Cardiac muscle cell (in vitro differentiated cells and primary cell): Measurements from ENCODE around the gene B9D2. TPM values are rescaled to one million over a fixed set of nuclear protein-coding genes. Genes with fewer than 3 reads are reported as not detected.

Experiments
- DNase-seq, 2 donors: peaks; one replicate each; pipeline versions ENCODE4 v3.0.0 to v3.0.0-alpha.2; 2010 to 2017; ENCODE audit warnings: low read depth in 1 of 2, low spot score in 1 of 2
- H3K27ac ChIP-seq: fragments of 200-600 bp; sonication (generic); 2 replicates; pipeline ENCODE4 v1.5.1; 2016
- H3K27me3 ChIP-seq: fragments of 200-600 bp; sonication (generic); 2 replicates; pipeline ENCODE4 v1.6.0; 2016; ENCODE audit warnings: control low read depth
- H3K36me3 ChIP-seq: fragments of 200-600 bp; sonication (generic); 2 replicates; pipeline ENCODE4 v1.5.1; 2016; ENCODE audit warnings: control low read depth
- H3K4me1 ChIP-seq: fragments of 200-600 bp; sonication (generic); 2 replicates; pipeline ENCODE4 v1.8.1; 2017; ENCODE audit warnings: low read depth, mild to moderate bottlenecking, mixed run types
- H3K4me3 ChIP-seq: fragments of 200-600 bp; sonication (generic); 2 replicates; pipeline ENCODE4 v1.5.1; 2016; ENCODE audit warnings: mild to moderate bottlenecking
- H3K9me3 ChIP-seq: fragments of 200-600 bp; sonication (generic); 2 replicates; pipeline ENCODE4 v1.5.1; 2017; ENCODE audit warnings: low read depth, mild to moderate bottlenecking, control low read depth
- polyA plus RNA-seq: library from polyadenylated mRNA; unstranded; fragments of >200 nt; fragmentation: Nextera tagmentation; extraction: Ambion mirVana; gene quantifications from 2 replicates; pipeline ENCODE4 v1.2.1, GENCODE V29; 2016
- total RNA-seq: library from RNA; depleted of rRNA; stranded (reverse); fragments of >200 nt; gene quantifications from 2 replicates; pipeline ENCODE4 v1.2.3, GENCODE V29; 2016
- TF ChIP-seq, protein P1 (sequence below): IDR thresholded peaks from 2 replicates; pipeline ENCODE4 v1.5.1; 2012; ENCODE audit warnings: low read depth, mild to moderate bottlenecking, low read length

Gene B9D2
- total and polyA plus RNA-seq, 2 experiments from 2014 or later: 5.3 to 10.8 TPM

DNA sequence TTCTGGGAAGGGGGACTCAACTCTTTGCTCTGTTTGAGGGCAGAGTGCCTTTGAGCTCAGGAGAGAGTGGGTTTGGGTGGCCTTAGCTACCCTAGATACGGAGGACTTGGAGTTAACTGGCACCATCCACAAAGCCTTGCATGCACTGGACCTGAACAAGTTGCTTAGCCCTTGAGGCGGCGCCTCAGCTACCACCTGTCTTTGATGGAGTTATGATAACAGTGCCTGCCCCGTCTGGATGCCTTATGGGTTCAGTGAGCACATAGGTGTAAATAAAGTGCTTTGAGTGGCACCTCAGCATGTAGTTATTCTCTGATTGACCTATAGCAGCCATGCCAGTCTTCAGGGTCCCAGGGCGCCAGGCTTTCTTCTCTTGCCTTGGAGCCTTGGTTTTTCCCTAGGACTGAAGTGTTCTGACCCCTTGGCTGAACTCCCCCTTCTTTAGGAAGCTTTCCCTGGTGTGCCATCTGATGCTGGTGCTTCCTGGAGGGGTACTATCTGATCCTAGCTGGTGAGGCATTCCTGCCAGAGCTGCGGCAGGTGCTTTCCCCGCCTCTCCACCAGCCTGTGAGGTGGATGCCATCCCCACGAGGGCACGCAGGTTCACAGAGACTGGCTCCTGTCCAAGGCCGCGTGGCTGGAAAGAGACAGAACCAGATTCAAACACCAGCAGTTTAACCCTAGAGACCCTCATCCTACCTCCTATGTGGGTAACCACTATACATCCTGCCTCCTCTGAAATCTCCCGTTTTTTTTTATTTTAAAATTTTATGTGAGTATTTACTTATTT is 39.4 kb upstream of the B9D2 start:
- no peak for DNase-seq
- Histone ChIP-seq H3K4me3 (no peak overlapping the region), H3K9me3 (no peaks in the 10 kb centered on the region), H3K27me3 (no peaks in the 10 kb centered on the region), H3K36me3 (no peaks in the 10 kb centered on the region), H3K27ac (no peak overlapping the region), H3K4me1 (peaks cover 5% of the 10 kb centered on the region)
- TF ChIP-seq, protein P1, sequence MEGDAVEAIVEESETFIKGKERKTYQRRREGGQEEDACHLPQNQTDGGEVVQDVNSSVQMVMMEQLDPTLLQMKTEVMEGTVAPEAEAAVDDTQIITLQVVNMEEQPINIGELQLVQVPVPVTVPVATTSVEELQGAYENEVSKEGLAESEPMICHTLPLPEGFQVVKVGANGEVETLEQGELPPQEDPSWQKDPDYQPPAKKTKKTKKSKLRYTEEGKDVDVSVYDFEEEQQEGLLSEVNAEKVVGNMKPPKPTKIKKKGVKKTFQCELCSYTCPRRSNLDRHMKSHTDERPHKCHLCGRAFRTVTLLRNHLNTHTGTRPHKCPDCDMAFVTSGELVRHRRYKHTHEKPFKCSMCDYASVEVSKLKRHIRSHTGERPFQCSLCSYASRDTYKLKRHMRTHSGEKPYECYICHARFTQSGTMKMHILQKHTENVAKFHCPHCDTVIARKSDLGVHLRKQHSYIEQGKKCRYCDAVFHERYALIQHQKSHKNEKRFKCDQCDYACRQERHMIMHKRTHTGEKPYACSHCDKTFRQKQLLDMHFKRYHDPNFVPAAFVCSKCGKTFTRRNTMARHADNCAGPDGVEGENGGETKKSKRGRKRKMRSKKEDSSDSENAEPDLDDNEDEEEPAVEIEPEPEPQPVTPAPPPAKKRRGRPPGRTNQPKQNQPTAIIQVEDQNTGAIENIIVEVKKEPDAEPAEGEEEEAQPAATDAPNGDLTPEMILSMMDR: no peak

DNA sequence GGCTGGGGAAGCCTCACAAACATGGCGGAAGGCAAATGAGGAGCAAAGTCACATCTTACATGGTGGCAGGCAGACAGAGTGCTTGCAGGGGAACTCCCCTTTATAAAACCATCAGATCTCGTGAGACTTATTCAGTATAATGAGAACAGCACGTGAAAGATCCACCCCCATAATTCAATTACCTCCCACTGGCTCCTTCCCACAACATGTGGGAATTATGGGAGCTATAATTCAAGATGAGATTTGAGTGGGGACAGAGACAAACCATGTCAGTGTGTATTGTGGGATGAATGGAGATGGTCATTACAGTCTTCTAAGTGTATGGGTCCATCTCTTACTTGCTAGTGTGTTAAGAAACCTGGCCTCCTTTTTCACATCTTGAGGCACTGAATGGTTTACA is 38.1 kb upstream of the B9D2 start:
- TF ChIP-seq, protein P1: no peak
- H3K9me3 ChIP-seq: no peaks in the 10 kb centered on the region
- no peak overlapping the region for H3K27ac ChIP-seq
- no peaks in the 10 kb centered on the region for H3K36me3 ChIP-seq
- no peak overlapping the region for H3K4me3 ChIP-seq
- no peak for DNase-seq
- peaks cover 5% of the 10 kb centered on the region for H3K4me1 ChIP-seq
- no peaks in the 10 kb centered on the region for H3K27me3 ChIP-seq

DNA sequence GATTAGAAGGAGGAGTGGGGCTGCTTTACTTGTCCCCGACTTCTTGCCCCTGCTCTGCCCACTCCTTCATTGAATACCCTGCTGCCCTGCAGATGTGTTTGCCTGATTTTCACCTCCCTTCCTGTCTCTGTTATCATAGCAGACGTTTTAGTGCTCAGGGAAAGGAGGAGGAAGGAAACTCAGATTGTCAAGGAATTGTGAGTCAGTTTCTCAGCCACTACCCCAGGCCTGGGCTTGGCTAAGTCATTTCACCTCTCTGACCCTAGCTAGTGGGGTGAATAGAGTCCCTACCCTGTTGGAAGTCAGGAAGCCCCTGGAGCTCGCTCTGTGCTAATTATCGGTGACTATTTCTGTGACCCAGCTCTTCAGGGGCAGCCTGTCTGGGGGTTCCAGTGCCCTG is 37.5 kb upstream of the B9D2 start:
- TF ChIP-seq, protein P1: no peak
- H3K36me3 ChIP-seq: no peaks in the 10 kb centered on the region
- H3K27ac ChIP-seq: no peak overlapping the region

DNA sequence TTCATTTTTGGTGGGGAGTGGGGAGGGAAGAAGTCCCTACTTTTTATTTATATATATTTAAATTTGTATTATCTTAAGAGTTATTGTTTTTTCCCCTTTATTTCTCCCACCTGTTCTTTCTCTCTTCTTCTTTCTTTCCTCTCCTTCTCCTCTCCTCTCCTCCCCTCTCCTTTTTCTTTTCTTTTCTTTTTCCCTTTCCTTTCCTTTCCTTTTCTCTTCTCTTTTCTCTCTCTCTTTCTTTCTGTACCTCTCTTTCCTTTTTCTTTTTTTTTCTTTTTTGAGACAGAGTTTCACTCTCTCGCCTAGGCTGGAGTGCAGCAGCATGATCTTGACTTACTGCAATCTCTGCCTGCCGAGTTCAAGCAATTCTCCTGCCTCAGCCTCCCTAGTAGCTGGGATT is 35.6 kb upstream of the B9D2 start:
- no peak for DNase-seq
- Histone ChIP-seq H3K4me3 (no peak overlapping the region), H3K36me3 (no peaks in the 10 kb centered on the region), H3K4me1 (peaks cover 5% of the 10 kb centered on the region), H3K9me3 (no peaks in the 10 kb centered on the region), H3K27me3 (no peaks in the 10 kb centered on the region), H3K27ac (no peak overlapping the region)
- TF ChIP-seq, protein P1: no peak

More for the DNA sequence above, 37.5 kb upstream of the B9D2 start:
- Histone ChIP-seq H3K9me3 (no peaks in the 10 kb centered on the region), H3K4me3 (no peak overlapping the region), H3K27me3 (no peaks in the 10 kb centered on the region), H3K4me1 (peaks cover 5% of the 10 kb centered on the region)
- no peak for DNase-seq

DNA sequence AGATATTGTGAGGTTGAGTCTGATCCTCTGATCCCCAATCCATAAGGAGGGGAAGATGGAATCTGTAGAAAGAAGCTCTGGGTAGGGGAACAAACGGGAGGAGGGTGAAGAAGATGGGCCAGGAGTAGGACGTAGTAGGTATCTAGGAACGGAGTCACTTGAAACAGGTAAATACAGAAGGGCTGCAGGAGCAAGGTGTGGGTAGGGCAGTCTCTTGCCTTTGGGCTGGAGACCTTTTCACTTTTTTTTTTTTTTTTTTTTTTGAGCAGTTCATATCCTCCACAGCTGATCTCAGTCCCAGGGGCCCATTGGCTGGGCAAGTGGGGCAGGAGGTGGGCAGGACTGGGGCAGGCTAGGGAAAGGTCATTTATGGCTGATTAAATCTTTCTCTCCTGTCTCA is 35.1 kb upstream of the B9D2 start:
- no peak for DNase-seq
- Histone ChIP-seq H3K9me3 (no peaks in the 10 kb centered on the region), H3K27ac (no peak overlapping the region), H3K36me3 (no peaks in the 10 kb centered on the region), H3K4me3 (peak overlapping the region; percentile 98), H3K27me3 (no peaks in the 10 kb centered on the region), H3K4me1 (peaks cover 5% of the 10 kb centered on the region)
- TF ChIP-seq, protein P1: no peak
